Mesenchymal stem cell (in vitro differentiated cells and primary cell): Measurements from ENCODE around the gene BLTP3B. TPM values are rescaled to one million over a fixed set of nuclear protein-coding genes. Genes with fewer than 3 reads are reported as not detected.

ENCODE experiments used
- DNase-seq: peaks from one replicate; pipeline ENCODE4 v3.0.0-alpha.2; 2013
- H2AFZ ChIP-seq: one replicate; pipeline ENCODE4 v1.6.1; 2013; ENCODE audit warnings: low read depth, mild to moderate bottlenecking, control low read depth, inconsistent platforms, low read length, moderate library complexity
- H2AK5ac ChIP-seq: 2 replicates; pipeline ENCODE4 v1.6.1; 2013; ENCODE audit warnings: low read length, moderate library complexity, mild to moderate bottlenecking, inconsistent platforms; ENCODE audit not compliant: severe bottlenecking
- H2BK120ac ChIP-seq: one replicate; pipeline ENCODE4 v1.6.1; 2013; ENCODE audit warnings: low read depth, mild to moderate bottlenecking, inconsistent platforms, low read length, moderate library complexity
- H2BK12ac ChIP-seq, 2 experiments: one replicate each; pipeline ENCODE4 v1.6.1; 2013; ENCODE audit warnings: inconsistent platforms in 2 of 2, low read length in 2 of 2, mild to moderate bottlenecking in 2 of 2, moderate library complexity in 2 of 2, control low read depth in 1 of 2
- H2BK15ac ChIP-seq: one replicate; pipeline ENCODE4 v1.6.1; 2013; ENCODE audit warnings: mild to moderate bottlenecking, low read depth, inconsistent platforms; ENCODE audit not compliant: poor library complexity, severe bottlenecking
- H2BK5ac ChIP-seq: 2 replicates; pipeline ENCODE4 v1.6.1; 2013; ENCODE audit warnings: low read depth, mild to moderate bottlenecking, low read length, control low read depth, inconsistent platforms; ENCODE audit not compliant: poor library complexity, severe bottlenecking
- H3K14ac ChIP-seq, 2 experiments: one replicate each; pipeline ENCODE4 v1.6.1; 2013; ENCODE audit warnings: inconsistent platforms in 2 of 2, low read length in 2 of 2, control low read depth in 1 of 2, mild to moderate bottlenecking in 1 of 2, moderate library complexity in 1 of 2
- H3K18ac ChIP-seq, 2 experiments: one replicate each; pipeline ENCODE4 v1.6.1; 2013; ENCODE audit warnings: inconsistent platforms in 2 of 2, low read length in 2 of 2, control low read depth in 1 of 2, low read depth in 1 of 2, mild to moderate bottlenecking in 1 of 2
- H3K23ac ChIP-seq, 2 experiments: one replicate each; pipeline ENCODE4 v1.6.1; 2013; ENCODE audit warnings: inconsistent platforms in 2 of 2, low read length in 2 of 2, mild to moderate bottlenecking in 2 of 2, moderate library complexity in 2 of 2, control low read depth in 1 of 2
- H3K27ac ChIP-seq: 2 replicates; pipeline ENCODE4 v1.5.1; 2013; ENCODE audit warnings: mild to moderate bottlenecking, moderate library complexity, low read length, control low read depth, inconsistent platforms; ENCODE audit not compliant: poor library complexity, severe bottlenecking
- H3K27me3 ChIP-seq, 2 experiments: 2 replicates each; pipeline versions ENCODE4 v1.6.1 to v1.7.0; 2013; ENCODE audit warnings: low read length in 2 of 2, mild to moderate bottlenecking in 2 of 2, moderate library complexity in 2 of 2, control low read depth in 1 of 2, inconsistent platforms in 1 of 2; ENCODE audit not compliant: control insufficient read depth in 1 of 2, insufficient read depth in 1 of 2
- H3K36me3 ChIP-seq, 2 experiments: 2 replicates each; pipeline versions ENCODE4 v1.6.1 to v1.7.0; 2013; ENCODE audit warnings: low read length in 2 of 2, control low read depth in 1 of 2, inconsistent platforms in 1 of 2, low read depth in 1 of 2, mild to moderate bottlenecking in 1 of 2; ENCODE audit not compliant: insufficient read depth in 2 of 2, control insufficient read depth in 1 of 2
- H3K4ac ChIP-seq, 2 experiments: one replicate each; pipeline ENCODE4 v1.6.1; 2013; ENCODE audit warnings: inconsistent platforms in 2 of 2, low read length in 2 of 2, mild to moderate bottlenecking in 2 of 2, moderate library complexity in 2 of 2, control low read depth in 1 of 2, low read depth in 1 of 2
- H3K4me1 ChIP-seq: 2 replicates; pipeline ENCODE4 v1.6.1; 2013; ENCODE audit warnings: low read depth, low read length, control low read depth; ENCODE audit not compliant: control insufficient read depth, insufficient read depth
- H3K4me2 ChIP-seq: 2 replicates; pipeline ENCODE4 v1.6.1; 2013; ENCODE audit warnings: low read length, mild to moderate bottlenecking, inconsistent platforms; ENCODE audit not compliant: poor library complexity, severe bottlenecking
- H3K4me3 ChIP-seq, 2 experiments: 2 replicates each; pipeline versions ENCODE4 v1.5.1 to v1.7.0; 2013; ENCODE audit warnings: low read length in 2 of 2, mild to moderate bottlenecking in 2 of 2, control low read depth in 1 of 2, low read depth in 1 of 2; ENCODE audit not compliant: insufficient read depth in 1 of 2
- H3K79me1 ChIP-seq: replicated peaks from 2 replicates; pipeline ENCODE4 v1.6.1; 2013; ENCODE audit warnings: mild to moderate bottlenecking, control low read depth, low read length, inconsistent platforms; ENCODE audit not compliant: poor library complexity, severe bottlenecking
- H3K9ac ChIP-seq: 2 replicates; pipeline ENCODE4 v1.7.0; 2013; ENCODE audit warnings: mild to moderate bottlenecking, low read length, moderate library complexity
- H3K9me3 ChIP-seq: 2 replicates; pipeline ENCODE4 v1.7.0; 2013; ENCODE audit warnings: mild to moderate bottlenecking, low read length; ENCODE audit not compliant: control insufficient read depth
- H4K8ac ChIP-seq: one replicate; pipeline ENCODE4 v1.6.1; 2013; ENCODE audit warnings: inconsistent platforms, mild to moderate bottlenecking, low read length, moderate library complexity
- H4K91ac ChIP-seq: one replicate; pipeline ENCODE4 v1.6.1; 2013; ENCODE audit warnings: mild to moderate bottlenecking, low read length, inconsistent platforms
- WGBS: methylation state at CpG from one replicate; pipeline ENCODE4 v1.1.7; 2013; ENCODE audit warnings: mixed read lengths; 5-methylcytosine and 5-hydroxymethylcytosine counted together
- small RNA-seq: library from polyadenylated mRNA; stranded (forward); fragments of <200 nt; extraction: miRNeasy Mini kit (QIAGEN cat#:217004); gene quantifications from one replicate; pipeline ENCODE3, GENCODE V24; 2013; ENCODE audit warnings: low read depth

BLTP3B gene

GRCh38 chr12:100101000-100101399, 41.7 kb downstream of the BLTP3B start:
- Histone ChIP-seq H2AK5ac (no peak overlapping the region), H3K36me3 (peaks cover 12 to 68% of the 10 kb centered on the region in 2 experiments), H3K9ac (no peak overlapping the region), H4K91ac (no peak overlapping the region), H3K4me1 (no peaks in the 10 kb centered on the region), H4K8ac (no peak overlapping the region), H2BK15ac (no peak overlapping the region), H3K18ac (no peak overlapping the region), H3K4me2 (no peak overlapping the region), H3K4ac (no peak overlapping the region), H3K27ac (no peak overlapping the region), H2BK12ac (no peak overlapping the region), H3K9me3 (no peaks in the 10 kb centered on the region), H2BK5ac (no peak overlapping the region), H3K23ac (no peak overlapping the region), H3K14ac (no peak overlapping the region), H3K27me3 (no peaks in the 10 kb centered on the region), H3K4me3 (no peak overlapping the region), H2AFZ (no peak overlapping the region), H3K79me1 (peaks cover 7% of the 10 kb centered on the region), H2BK120ac (no peak overlapping the region)
- 100% methylated on average over 2 of the region's 3 CpGs for WGBS
- no peak for DNase-seq

Small RNA genes lying within 50 kb of the gene (small RNA-seq; reads per million reads assigned to genes)
- gene MIR1827 (not detected), gene RN7SL176P (not detected)
